OCI-LY7 (cell line): ENCODE measurements around the gene TINAGL1.

ENCODE experiments used
- CTCF ChIP-seq: fragments of 200-600 bp; sonication (generic); conservative IDR thresholded peaks from 2 replicates; pipeline ENCODE4 v1.5.1; 2014; ENCODE audit warnings: mild to moderate bottlenecking, antibody characterized with exemption, low read length, moderate library complexity, mixed read lengths
- EZH2phosphoT487 ChIP-seq: fragments of 200-600 bp; sonication (generic); IDR thresholded peaks from 2 replicates; pipeline ENCODE4 v1.6.1; 2018; ENCODE audit warnings: low read depth, borderline replicate concordance, mild to moderate bottlenecking, mixed run types, antibody characterized with exemption, low read length, moderate library complexity, mixed read lengths

DNA sequence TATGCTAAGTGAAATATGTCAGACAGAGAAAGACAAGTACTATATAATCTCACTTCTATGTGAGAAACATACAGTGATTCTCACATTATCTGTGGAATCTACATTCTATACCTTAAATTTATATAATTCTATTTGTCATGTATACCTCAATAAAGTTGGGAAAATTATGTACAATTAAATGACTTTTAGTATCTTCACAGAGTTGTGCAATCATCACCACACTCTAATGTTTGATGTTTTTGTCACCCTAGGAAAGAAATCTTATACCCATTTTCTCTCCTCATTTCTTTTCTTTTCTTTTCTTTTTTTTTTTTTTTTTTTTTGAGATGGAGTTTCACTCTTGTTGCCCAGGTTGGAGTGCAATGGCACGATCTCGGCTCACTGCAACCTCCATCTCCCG is 37.0 kb upstream of the TINAGL1 start:
- no peak for TF ChIP-seq CTCF
- no peak for TF ChIP-seq EZH2phosphoT487
